Endodermal cell (in vitro differentiated cells): ENCODE results near the gene ROCK2. TPM values are rescaled to one million over a fixed set of nuclear protein-coding genes. Genes with fewer than 3 reads are reported as not detected.

Experiments used
- DNase-seq: peaks from one replicate; pipeline ENCODE4 v3.0.0-alpha.2; 2017
- H3K27ac ChIP-seq: 2 replicates; pipeline ENCODE4 v1.5.1; 2013; ENCODE audit warnings: mild to moderate bottlenecking, low read depth, low read length, moderate library complexity
- H3K27me3 ChIP-seq: 2 replicates; pipeline ENCODE4 v1.6.1; 2013; ENCODE audit warnings: mild to moderate bottlenecking, low read length, moderate library complexity; ENCODE audit not compliant: insufficient read depth, control insufficient read depth, poor library complexity, severe bottlenecking
- H3K36me3 ChIP-seq: 2 replicates; pipeline ENCODE4 v1.7.0; 2013; ENCODE audit warnings: mild to moderate bottlenecking, low read length, moderate library complexity; ENCODE audit not compliant: control insufficient read depth, insufficient read depth
- H3K4me1 ChIP-seq: one replicate; pipeline ENCODE4 v1.7.0; 2013; ENCODE audit warnings: low read length; ENCODE audit not compliant: control insufficient read depth, insufficient read depth
- H3K4me3 ChIP-seq: 2 replicates; pipeline ENCODE4 v1.5.1; 2013; ENCODE audit warnings: mild to moderate bottlenecking, low read length, moderate library complexity
- H3K9ac ChIP-seq: 2 replicates; pipeline ENCODE4 v1.6.1; 2013; ENCODE audit warnings: mild to moderate bottlenecking, low read length, moderate library complexity; ENCODE audit not compliant: poor library complexity, severe bottlenecking; ENCODE audit errors: extremely low read depth
- H3K9me3 ChIP-seq: 2 replicates; pipeline ENCODE4 v1.6.1; 2013; ENCODE audit warnings: mild to moderate bottlenecking, low read length, moderate library complexity; ENCODE audit not compliant: control insufficient read depth
- H3K27ac Mint-ChIP-seq: 2 replicates; pipeline ENCODE4 v1.8.0; 2020; ENCODE audit warnings: mixed read lengths
- H3K27me3 Mint-ChIP-seq: 2 replicates; pipeline ENCODE4 v1.8.0; 2021; ENCODE audit warnings: mild to moderate bottlenecking, mixed read lengths; ENCODE audit not compliant: insufficient read depth
- H3K36me3 Mint-ChIP-seq: 2 replicates; pipeline ENCODE4 v1.8.0; 2020; ENCODE audit warnings: low read depth, mixed read lengths
- H3K4me1 Mint-ChIP-seq: 2 replicates; pipeline ENCODE4 v1.8.0; 2020; ENCODE audit warnings: mixed read lengths
- H3K4me3 Mint-ChIP-seq: 2 replicates; pipeline ENCODE4 v1.8.0; 2020; ENCODE audit warnings: mild to moderate bottlenecking, moderate library complexity, mixed read lengths
- H3K9me3 Mint-ChIP-seq: 2 replicates; pipeline ENCODE4 v1.8.0; 2020; ENCODE audit warnings: mild to moderate bottlenecking, mixed read lengths
- WGBS, 2 experiments: methylation state at CpG; one replicate each; pipeline versions ENCODE4 v1.1.5 to v1.1.7; 2013; ENCODE audit warnings: missing lambda C conversion rate in 2 of 2, mixed read lengths in 1 of 2; ENCODE audit not compliant: insufficient coverage in 1 of 2, insufficient read length in 1 of 2; 5-methylcytosine and 5-hydroxymethylcytosine counted together
- total RNA-seq, 2 donors: library from RNA; stranded (reverse); fragmentation: NEBNext Ultra II Directional in 1 of 2; extraction: Animal tissue kit (Norgen Biotek cat#: 25700) in 1 of 2; gene quantifications; 2 replicates in 1 of 2; 3 replicates in 1 of 2; pipeline ENCODE4 v1.2.1, GENCODE V29; 2021
- TF ChIP-seq, protein P1 (sequence below): fragments of 200-600 bp; sonication (generic); conservative IDR thresholded peaks from 2 replicates; pipeline ENCODE4 v1.5.0; 2021; ENCODE audit warnings: antibody characterized with exemption, mild to moderate bottlenecking

The ROCK2 gene
- total RNA-seq, 2 donors from 2014 or later, result 27.2 to 32.6 TPM

DNA sequence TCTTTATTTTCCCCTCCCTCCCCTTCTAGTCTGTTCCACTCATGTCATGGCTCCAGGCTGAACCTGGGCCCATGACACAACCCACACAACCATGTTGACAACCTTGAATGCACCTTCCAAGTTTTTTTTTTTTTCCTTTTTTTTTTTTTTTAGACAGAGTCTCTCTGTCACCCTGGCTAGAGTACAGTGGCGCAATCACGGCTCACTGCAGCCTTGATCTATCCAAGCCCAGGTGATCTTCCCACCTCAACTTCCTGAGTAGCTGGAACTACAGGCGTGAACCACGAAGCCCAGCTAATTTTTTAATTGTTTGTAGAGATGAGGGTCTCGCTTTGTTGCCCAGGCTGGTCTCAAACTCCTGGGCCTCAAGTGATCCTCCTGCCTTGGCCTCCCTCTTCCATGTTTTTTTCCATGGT is 21.9 kb upstream of the ROCK2 start:
- H3K27me3 ChIP-seq, result no peaks in the 10 kb centered on the region
- Mint-ChIP-seq H3K9me3 (no peaks in the 10 kb centered on the region), H3K27me3 (no peaks in the 10 kb centered on the region), H3K27ac (no peak overlapping the region), H3K4me3 (no peak overlapping the region), H3K36me3 (no peaks in the 10 kb centered on the region), H3K4me1 (peaks cover 5% of the 10 kb centered on the region)
- no peak for DNase-seq
- no peak overlapping the region for H3K4me3 ChIP-seq
- H3K27ac ChIP-seq, result no peak overlapping the region
- H3K9me3 ChIP-seq, result no peaks in the 10 kb centered on the region
- H3K4me1 ChIP-seq, result no peaks in the 10 kb centered on the region
- no peak overlapping the region for H3K9ac ChIP-seq
- TF ChIP-seq, protein P1, sequence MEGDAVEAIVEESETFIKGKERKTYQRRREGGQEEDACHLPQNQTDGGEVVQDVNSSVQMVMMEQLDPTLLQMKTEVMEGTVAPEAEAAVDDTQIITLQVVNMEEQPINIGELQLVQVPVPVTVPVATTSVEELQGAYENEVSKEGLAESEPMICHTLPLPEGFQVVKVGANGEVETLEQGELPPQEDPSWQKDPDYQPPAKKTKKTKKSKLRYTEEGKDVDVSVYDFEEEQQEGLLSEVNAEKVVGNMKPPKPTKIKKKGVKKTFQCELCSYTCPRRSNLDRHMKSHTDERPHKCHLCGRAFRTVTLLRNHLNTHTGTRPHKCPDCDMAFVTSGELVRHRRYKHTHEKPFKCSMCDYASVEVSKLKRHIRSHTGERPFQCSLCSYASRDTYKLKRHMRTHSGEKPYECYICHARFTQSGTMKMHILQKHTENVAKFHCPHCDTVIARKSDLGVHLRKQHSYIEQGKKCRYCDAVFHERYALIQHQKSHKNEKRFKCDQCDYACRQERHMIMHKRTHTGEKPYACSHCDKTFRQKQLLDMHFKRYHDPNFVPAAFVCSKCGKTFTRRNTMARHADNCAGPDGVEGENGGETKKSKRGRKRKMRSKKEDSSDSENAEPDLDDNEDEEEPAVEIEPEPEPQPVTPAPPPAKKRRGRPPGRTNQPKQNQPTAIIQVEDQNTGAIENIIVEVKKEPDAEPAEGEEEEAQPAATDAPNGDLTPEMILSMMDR, result no peak
- WGBS, 2 experiments, result 94 to 100% methylated on average over 2 to 5 of the region's 5 CpGs
- no peaks in the 10 kb centered on the region for H3K36me3 ChIP-seq

DNA sequence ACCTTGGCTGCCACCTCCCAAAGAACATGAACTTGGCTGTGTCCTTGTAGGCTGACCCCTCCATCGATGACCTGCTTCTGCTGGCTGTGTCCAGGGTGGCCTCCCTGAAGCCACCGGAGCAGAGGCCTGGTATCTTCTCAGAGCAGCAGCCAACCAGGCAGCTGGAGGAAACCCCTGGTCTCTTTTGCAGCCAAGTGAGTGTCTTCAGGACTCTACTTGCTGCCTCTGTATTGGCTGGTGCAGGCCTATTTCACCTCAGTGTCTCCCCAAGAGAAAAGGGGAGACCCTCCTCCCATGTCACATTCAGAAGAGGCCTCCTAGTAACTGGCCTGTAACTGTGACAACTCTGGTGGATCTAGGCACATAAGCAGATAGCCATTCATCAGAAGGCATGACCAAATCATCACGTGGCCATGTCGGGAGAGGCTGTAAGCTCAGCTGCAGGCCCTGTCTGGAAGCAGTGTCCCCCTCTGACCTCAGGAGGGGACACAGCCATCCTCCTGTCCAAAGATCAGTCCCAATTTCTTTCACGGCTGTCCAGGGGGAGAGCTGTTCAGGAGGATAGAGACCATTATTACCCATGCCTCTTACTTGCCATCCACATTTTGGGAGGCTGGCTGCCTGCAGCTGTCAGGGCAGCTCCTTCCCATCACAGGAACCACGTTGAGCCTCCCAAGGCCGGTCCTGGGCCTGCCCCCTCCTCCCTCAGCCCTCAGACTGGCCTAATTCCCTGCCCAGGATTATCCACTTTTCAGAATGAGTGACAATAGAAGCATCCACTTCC is 20.9 kb upstream of the ROCK2 start:
- Histone ChIP-seq H3K27ac (no peak overlapping the region), H3K4me3 (no peak overlapping the region), H3K27me3 (no peaks in the 10 kb centered on the region), H3K9ac (no peak overlapping the region), H3K36me3 (no peaks in the 10 kb centered on the region), H3K4me1 (no peaks in the 10 kb centered on the region), H3K9me3 (no peaks in the 10 kb centered on the region)
- Mint-ChIP-seq H3K27me3 (peaks cover 1% of the 10 kb centered on the region), H3K4me3 (no peak overlapping the region), H3K36me3 (no peaks in the 10 kb centered on the region), H3K27ac (no peak overlapping the region), H3K4me1 (peaks cover 5% of the 10 kb centered on the region), H3K9me3 (no peaks in the 10 kb centered on the region)
- 79 to 88% methylated on average over 4 to 7 of the region's 7 CpGs for WGBS, 2 experiments
- TF ChIP-seq, protein P1, result no peak
- peak; percentile 50 for DNase-seq

DNA sequence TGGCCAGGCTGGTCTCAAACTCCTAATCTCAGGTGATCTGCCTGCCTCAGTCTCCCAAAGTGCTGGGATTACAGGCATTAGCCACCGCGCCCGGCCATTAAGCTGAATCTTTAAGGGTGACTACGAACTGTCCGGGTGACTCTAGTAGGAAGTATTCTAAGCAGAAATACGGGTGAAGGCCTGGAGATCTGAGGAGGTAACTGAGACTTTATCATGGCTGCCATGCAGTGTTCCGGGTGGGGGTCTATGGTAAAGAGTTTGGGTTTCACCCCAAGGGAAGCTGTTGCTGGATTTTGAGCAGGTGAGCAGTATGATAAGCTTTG is 20.1 kb upstream of the ROCK2 start:
- H3K27me3 ChIP-seq, result no peaks in the 10 kb centered on the region
- H3K9me3 Mint-ChIP-seq, result no peaks in the 10 kb centered on the region
- H3K27me3 Mint-ChIP-seq, result peaks cover 3% of the 10 kb centered on the region
- no peak for DNase-seq
- H3K27ac ChIP-seq, result no peak overlapping the region
- no peak overlapping the region for H3K27ac Mint-ChIP-seq
- H3K9me3 ChIP-seq, result no peaks in the 10 kb centered on the region
- H3K9ac ChIP-seq, result no peak overlapping the region
- no peaks in the 10 kb centered on the region for H3K4me1 ChIP-seq
- H3K4me1 Mint-ChIP-seq, result peaks cover 5% of the 10 kb centered on the region
- no peak overlapping the region for H3K4me3 ChIP-seq
- no peak overlapping the region for H3K4me3 Mint-ChIP-seq
- H3K36me3 Mint-ChIP-seq, result no peaks in the 10 kb centered on the region
- no peaks in the 10 kb centered on the region for H3K36me3 ChIP-seq
- WGBS, 2 experiments, result 96 to 100% methylated on average over 6 to 7 of the region's 7 CpGs
- TF ChIP-seq, protein P1, result no peak
